Panc1 (cell line): ENCODE results near the gene MKRN2. TPM values are rescaled to one million over a fixed set of nuclear protein-coding genes. Genes with fewer than 3 reads are reported as not detected.

Source experiments
- ATAC-seq: fragments of 200-7000 bp; cut with Tn5 transposase; 2 replicates; pipeline ENCODE4 v1.9.1; 2020; ENCODE audit warnings: mild to moderate bottlenecking, moderate library complexity
- BruUV-seq: library from RNA; stranded (reverse); fragments of 400-500 nt; replicated peaks from 2 replicates; lab custom pipeline; 2021; lab: Mats Ljungman, UMichigan
- CTCF ChIA-PET: fragments of 300-600 bp; sonication (Branson Sonifier 250); formaldehyde crosslinking; loops from one replicate; lab custom pipeline; 2022; ENCODE audit warnings: antibody characterized with exemption; lab: Charles Lee
- POLR2A ChIA-PET: fragments of 300-600 bp; sonication (Branson Sonifier 250); formaldehyde crosslinking; loops from one replicate; lab custom pipeline; 2022; ENCODE audit warnings: antibody characterized with exemption; lab: Charles Lee
- DNase-seq: peaks from one replicate; pipeline ENCODE4 v3.0.0-alpha.2; 2010; ENCODE audit warnings: low read depth, low spot score
- H3K27ac ChIP-seq: 2 replicates; pipeline ENCODE4 v1.5.1; 2011; ENCODE audit warnings: mild to moderate bottlenecking, low read length, inconsistent platforms
- H3K27me3 ChIP-seq: fragments of 200-500 bp; sonication (Bioruptor generic); 2 replicates; pipeline ENCODE4 v1.6.0; 2014; ENCODE audit warnings: low read length, inconsistent platforms; ENCODE audit not compliant: control insufficient read depth, insufficient read depth
- H3K36me3 ChIP-seq: fragments of 200-500 bp; sonication (Bioruptor generic); 2 replicates; pipeline ENCODE4 v1.5.1; 2014; ENCODE audit warnings: inconsistent platforms, mild to moderate bottlenecking, low read length, moderate library complexity; ENCODE audit not compliant: control insufficient read depth, insufficient read depth
- H3K4me1 ChIP-seq: 2 replicates; pipeline ENCODE4 v1.5.1; 2011; ENCODE audit warnings: inconsistent platforms, mild to moderate bottlenecking, low read length, moderate library complexity; ENCODE audit not compliant: control insufficient read depth, insufficient read depth
- H3K4me3 ChIP-seq, 2 experiments: 2 replicates each; pipeline ENCODE4 v1.5.1; 2011 to 2012; ENCODE audit warnings: low read depth in 2 of 2, low read length in 2 of 2, mild to moderate bottlenecking in 2 of 2, inconsistent platforms in 1 of 2, moderate library complexity in 1 of 2
- H3K9me3 ChIP-seq: fragments of 200-500 bp; sonication (Bioruptor generic); 2 replicates; pipeline ENCODE4 v1.5.1; 2014; ENCODE audit warnings: low read depth, mild to moderate bottlenecking, inconsistent platforms, low read length, moderate library complexity; ENCODE audit not compliant: control insufficient read depth, insufficient read depth
- POLR2AphosphoS5 ChIP-seq: IDR thresholded peaks from 2 replicates; pipeline ENCODE4 v1.6.1; 2012; ENCODE audit warnings: mild to moderate bottlenecking, low read depth, low read length, moderate library complexity
- SIN3A ChIP-seq: IDR thresholded peaks from 2 replicates; pipeline ENCODE4 v1.6.1; 2012; ENCODE audit warnings: low read depth, mild to moderate bottlenecking, low read length, moderate library complexity, borderline replicate concordance; ENCODE audit not compliant: insufficient read depth
- TCF7L2 ChIP-seq: IDR thresholded peaks from 2 replicates; pipeline ENCODE4 v1.6.1; 2011; ENCODE audit warnings: mild to moderate bottlenecking, low read depth, low read length, inconsistent platforms
- in situ Hi-C: cut with HindIII; loops from 2 replicates; pipeline ENCODE4 v1.10.0; 2016; ENCODE audit warnings: low sequenced_read_pairs, low pct_unique_long_range_greater_than_20kb
- intact Hi-C: fragments of 100-400 bp; cut with micrococcal nuclease; formaldehyde crosslinking; loops from one replicate; pipeline ENCODE4 v1.10.0; 2022; ENCODE audit not compliant: unreplicated experiment
- total RNA-seq: library from RNA; stranded (reverse); gene quantifications from one replicate; pipeline ENCODE4 v1.2.1, GENCODE V29; 2021; ENCODE audit not compliant: unreplicated experiment
- TF ChIP-seq, protein P1 (sequence below): fragments of 450-650 bp; IDR thresholded peaks from 2 replicates; pipeline ENCODE4 v1.5.1; 2017; ENCODE audit warnings: mild to moderate bottlenecking
- TF ChIP-seq, protein P2 (sequence below), 2 experiments: IDR thresholded peaks; 2 replicates each; pipeline ENCODE4 v1.6.1; 2011 to 2012; ENCODE audit warnings: low read depth in 2 of 2, control low read depth in 1 of 2, low read length in 1 of 2, mild to moderate bottlenecking in 1 of 2, moderate library complexity in 1 of 2; ENCODE audit not compliant: insufficient read depth in 1 of 2

Gene MKRN2
- total RNA-seq, 1 experiment from 2014 or later = 19.4 TPM

DNA sequence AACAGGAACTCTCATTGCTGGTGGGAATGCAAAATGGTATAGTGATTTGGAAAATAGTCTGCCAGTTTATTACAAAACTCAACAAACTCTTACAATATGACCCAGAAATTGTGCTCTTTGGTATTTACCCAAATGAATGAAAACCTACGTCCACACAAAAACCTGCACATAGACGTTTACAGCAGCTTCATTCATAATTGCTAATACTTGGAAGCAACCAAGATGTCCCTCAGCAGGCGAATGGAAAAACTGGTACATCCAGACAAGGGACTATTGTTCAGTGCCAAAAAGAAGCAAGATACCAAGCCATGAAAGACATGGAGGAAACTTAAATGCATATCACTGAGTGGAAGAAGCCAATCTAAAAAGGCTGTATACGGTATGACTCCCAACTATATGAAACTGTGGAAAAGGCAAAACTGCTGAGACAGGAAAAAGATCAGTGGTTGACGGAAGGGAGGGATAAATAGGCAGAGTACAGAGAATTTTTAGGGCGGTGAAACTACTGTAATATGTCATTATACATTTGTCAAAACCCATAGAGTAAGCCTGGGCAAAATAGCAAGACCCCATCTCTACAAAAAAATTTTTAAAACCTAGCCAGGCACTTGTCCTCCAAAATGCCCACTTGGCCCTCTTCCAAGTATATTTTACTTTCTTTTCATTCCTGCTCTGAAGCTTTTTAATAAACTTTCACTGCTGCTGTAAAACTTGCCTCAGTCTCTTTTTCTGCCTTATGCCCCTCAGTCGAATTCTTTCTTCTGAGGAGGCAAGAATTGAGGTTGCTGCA, 6.7 kb upstream of the MKRN2 start:
- no peaks in the 10 kb centered on the region for H3K27me3 ChIP-seq
- no peaks in the 10 kb centered on the region for H3K9me3 ChIP-seq
- CTCF ChIA-PET = no interaction called here
- H3K27ac ChIP-seq = no peak overlapping the region
- no peak overlapping the region for H3K4me3 ChIP-seq
- DNase-seq (no peak), ATAC-seq (no peak)
- POLR2A ChIA-PET = no interaction called here
- no TSS peak for BruUV-seq
- intact Hi-C loops (no loop called here), in situ Hi-C loops (no loop called here)
- no peaks in the 10 kb centered on the region for H3K36me3 ChIP-seq
- peaks cover 3% of the 10 kb centered on the region; the same call in 1 of the 2 replicates for H3K4me1 ChIP-seq
- TF ChIP-seq SIN3A (no peak), TCF7L2 (no peak), POLR2AphosphoS5 (no peak)
- TF ChIP-seq, protein P1, sequence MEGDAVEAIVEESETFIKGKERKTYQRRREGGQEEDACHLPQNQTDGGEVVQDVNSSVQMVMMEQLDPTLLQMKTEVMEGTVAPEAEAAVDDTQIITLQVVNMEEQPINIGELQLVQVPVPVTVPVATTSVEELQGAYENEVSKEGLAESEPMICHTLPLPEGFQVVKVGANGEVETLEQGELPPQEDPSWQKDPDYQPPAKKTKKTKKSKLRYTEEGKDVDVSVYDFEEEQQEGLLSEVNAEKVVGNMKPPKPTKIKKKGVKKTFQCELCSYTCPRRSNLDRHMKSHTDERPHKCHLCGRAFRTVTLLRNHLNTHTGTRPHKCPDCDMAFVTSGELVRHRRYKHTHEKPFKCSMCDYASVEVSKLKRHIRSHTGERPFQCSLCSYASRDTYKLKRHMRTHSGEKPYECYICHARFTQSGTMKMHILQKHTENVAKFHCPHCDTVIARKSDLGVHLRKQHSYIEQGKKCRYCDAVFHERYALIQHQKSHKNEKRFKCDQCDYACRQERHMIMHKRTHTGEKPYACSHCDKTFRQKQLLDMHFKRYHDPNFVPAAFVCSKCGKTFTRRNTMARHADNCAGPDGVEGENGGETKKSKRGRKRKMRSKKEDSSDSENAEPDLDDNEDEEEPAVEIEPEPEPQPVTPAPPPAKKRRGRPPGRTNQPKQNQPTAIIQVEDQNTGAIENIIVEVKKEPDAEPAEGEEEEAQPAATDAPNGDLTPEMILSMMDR = no peak
- TF ChIP-seq, protein P2, sequence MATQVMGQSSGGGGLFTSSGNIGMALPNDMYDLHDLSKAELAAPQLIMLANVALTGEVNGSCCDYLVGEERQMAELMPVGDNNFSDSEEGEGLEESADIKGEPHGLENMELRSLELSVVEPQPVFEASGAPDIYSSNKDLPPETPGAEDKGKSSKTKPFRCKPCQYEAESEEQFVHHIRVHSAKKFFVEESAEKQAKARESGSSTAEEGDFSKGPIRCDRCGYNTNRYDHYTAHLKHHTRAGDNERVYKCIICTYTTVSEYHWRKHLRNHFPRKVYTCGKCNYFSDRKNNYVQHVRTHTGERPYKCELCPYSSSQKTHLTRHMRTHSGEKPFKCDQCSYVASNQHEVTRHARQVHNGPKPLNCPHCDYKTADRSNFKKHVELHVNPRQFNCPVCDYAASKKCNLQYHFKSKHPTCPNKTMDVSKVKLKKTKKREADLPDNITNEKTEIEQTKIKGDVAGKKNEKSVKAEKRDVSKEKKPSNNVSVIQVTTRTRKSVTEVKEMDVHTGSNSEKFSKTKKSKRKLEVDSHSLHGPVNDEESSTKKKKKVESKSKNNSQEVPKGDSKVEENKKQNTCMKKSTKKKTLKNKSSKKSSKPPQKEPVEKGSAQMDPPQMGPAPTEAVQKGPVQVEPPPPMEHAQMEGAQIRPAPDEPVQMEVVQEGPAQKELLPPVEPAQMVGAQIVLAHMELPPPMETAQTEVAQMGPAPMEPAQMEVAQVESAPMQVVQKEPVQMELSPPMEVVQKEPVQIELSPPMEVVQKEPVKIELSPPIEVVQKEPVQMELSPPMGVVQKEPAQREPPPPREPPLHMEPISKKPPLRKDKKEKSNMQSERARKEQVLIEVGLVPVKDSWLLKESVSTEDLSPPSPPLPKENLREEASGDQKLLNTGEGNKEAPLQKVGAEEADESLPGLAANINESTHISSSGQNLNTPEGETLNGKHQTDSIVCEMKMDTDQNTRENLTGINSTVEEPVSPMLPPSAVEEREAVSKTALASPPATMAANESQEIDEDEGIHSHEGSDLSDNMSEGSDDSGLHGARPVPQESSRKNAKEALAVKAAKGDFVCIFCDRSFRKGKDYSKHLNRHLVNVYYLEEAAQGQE (IDR thresholded peaks at IDR 0.05; ENCODE audit: insufficient read depth in 1 of 2, low read depth in 2 of 2, low read length in 1 of 2) = no peak

DNA sequence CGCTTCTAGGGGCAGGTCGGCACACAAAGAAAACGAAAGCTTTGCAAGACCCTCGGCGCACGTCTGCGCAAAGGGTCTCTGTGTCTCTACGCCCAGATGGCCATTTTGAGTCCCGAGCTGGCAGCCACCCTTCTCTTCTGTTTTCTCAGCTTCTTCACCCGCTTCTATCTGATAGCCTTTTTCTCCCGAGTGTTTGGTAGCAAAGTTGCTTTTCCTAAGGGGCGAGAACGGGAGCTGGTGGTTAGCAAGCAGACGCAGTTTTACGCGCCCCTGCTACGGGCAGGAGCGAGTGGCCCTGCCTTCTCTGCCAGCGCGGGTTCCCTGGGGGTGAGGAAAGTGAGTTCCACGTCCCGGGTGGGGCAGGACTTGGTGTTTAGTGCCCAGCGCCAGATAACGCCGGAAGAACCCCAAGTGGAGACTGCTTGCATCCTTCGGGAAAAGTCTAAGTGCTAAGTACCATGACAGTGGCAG, 2.9 kb upstream of the MKRN2 start:
- Histone ChIP-seq H3K9me3 (no peaks in the 10 kb centered on the region), H3K27ac (peak overlapping the region; percentile 61; the same call in 1 of the 2 replicates), H3K36me3 (peaks cover 3% of the 10 kb centered on the region; the same call in 1 of the 2 replicates), H3K4me1 (peaks cover 14% of the 10 kb centered on the region), H3K27me3 (no peaks in the 10 kb centered on the region), H3K4me3 (peak overlapping the region; percentile 49 to 57)
- in situ Hi-C loops (no loop called here), intact Hi-C loops (no loop called here)
- peak; percentile 8; the same call in 1 of the 2 replicates for ATAC-seq
- ChIA-PET POLR2A (interaction anchor here (0.6 kb wide), 1 partner anchor 270 kb away, joined by 3 read pairs; no protein-coding TSS in a partner anchor), CTCF (no interaction called here)
- no TSS peak for BruUV-seq
- TF ChIP-seq SIN3A (no peak), TCF7L2 (no peak), POLR2AphosphoS5 (no peak)
- TF ChIP-seq, protein P1 = no peak
- TF ChIP-seq, protein P2 (IDR thresholded peaks at IDR 0.05; ENCODE audit: insufficient read depth in 1 of 2, low read depth in 2 of 2, low read length in 1 of 2) = no peak
- DNase-seq = no peak
